HepG2 (cell line): Measurements from ENCODE around the gene SIK3. TPM values are rescaled to one million over a fixed set of nuclear protein-coding genes. Genes with fewer than 3 reads are reported as not detected.

Experiments
- AHR ChIP-seq: IDR thresholded peaks from 2 replicates; pipeline ENCODE4 v1.6.1; 2018; ENCODE audit warnings: missing genetic modification reagents, missing compliant biosample characterization
- AKNA ChIP-seq: sonication (generic); formaldehyde crosslinking; IDR thresholded peaks from 2 replicates; pipeline ENCODE4 v1.4.0; 2020; ENCODE audit warnings: missing genetic modification reagents, borderline replicate concordance
- FOXA1 ChIP-seq, 2 experiments: fragments of 450-650 bp in 1 of 2; sonication (generic) in 1 of 2; formaldehyde crosslinking in 1 of 2; IDR thresholded peaks; 2 replicates each; pipeline versions ENCODE4 v1.4.0 to v1.6.1; 2016 to 2020; ENCODE audit warnings: missing genetic modification reagents in 1 of 2
- FOXO4 ChIP-seq: sonication (generic); formaldehyde crosslinking; conservative IDR thresholded peaks from 2 replicates; pipeline ENCODE4 v1.8.1; 2023; ENCODE audit warnings: missing genetic modification reagents
- MEIS2 ChIP-seq: sonication (generic); formaldehyde crosslinking; IDR thresholded peaks from 2 replicates; pipeline ENCODE4 v1.9.0; 2021; ENCODE audit warnings: mild to moderate bottlenecking, missing genetic modification reagents
- MYNN ChIP-seq: sonication (generic); formaldehyde crosslinking; IDR thresholded peaks from 2 replicates; pipeline ENCODE4 v1.4.0; 2020; ENCODE audit warnings: mild to moderate bottlenecking, low read depth, missing genetic modification reagents
- NFAT5 ChIP-seq: sonication (generic); formaldehyde crosslinking; IDR thresholded peaks from 2 replicates; pipeline ENCODE4 v1.4.0; 2020; ENCODE audit warnings: missing genetic modification reagents
- TOPORS ChIP-seq: sonication (generic); formaldehyde crosslinking; IDR thresholded peaks from 2 replicates; pipeline ENCODE4 v1.8.0; 2023; ENCODE audit warnings: mild to moderate bottlenecking, missing genetic modification reagents
- XRCC5 ChIP-seq: fragments of 200-400 bp; formaldehyde crosslinking; optimal IDR thresholded peaks from 2 replicates; pipeline ENCODE3; 2017; ENCODE audit warnings: mild to moderate bottlenecking, low read length
- ZIK1 ChIP-seq: sonication (generic); formaldehyde crosslinking; IDR thresholded peaks from 2 replicates; pipeline ENCODE4 v1.5.0; 2020; ENCODE audit warnings: mild to moderate bottlenecking, low read depth, missing genetic modification reagents, borderline replicate concordance
- ZNF281 ChIP-seq: sonication (generic); formaldehyde crosslinking; IDR thresholded peaks from 2 replicates; pipeline ENCODE4 v1.4.0; 2020; ENCODE audit warnings: missing genetic modification reagents, borderline replicate concordance
- ZNF564 ChIP-seq: sonication (generic); formaldehyde crosslinking; IDR thresholded peaks from 2 replicates; pipeline ENCODE4 v1.8.1; 2023; ENCODE audit warnings: mild to moderate bottlenecking, missing genetic modification reagents
- ZNF773 ChIP-seq: sonication (generic); formaldehyde crosslinking; IDR thresholded peaks from 2 replicates; pipeline ENCODE4 v1.4.0; 2020; ENCODE audit warnings: missing genetic modification reagents, borderline replicate concordance
- ZNF775 ChIP-seq: sonication (generic); formaldehyde crosslinking; IDR thresholded peaks from 2 replicates; pipeline ENCODE4 v1.4.0; 2020; ENCODE audit warnings: missing genetic modification reagents, mild to moderate bottlenecking, moderate library complexity, borderline replicate concordance
- polyA plus RNA-seq, 8 experiments: library from polyadenylated mRNA; depleted of rRNA in 3 of 8; stranded (reverse) in 7 of 8; unstranded in 1 of 8; fragments of >200 nt; fragmentation: Illumina TruSeq in 4 of 8; extraction: Trizol in 4 of 8; gene quantifications; 2 replicates each; pipeline versions ENCODE4 v1.2.1 to v1.2.3, GENCODE V29; 2011 to 2016; ENCODE audit warnings: low read depth in 4 of 8, missing spikeins in 1 of 8, mixed read lengths in 1 of 8; ENCODE audit not compliant: insufficient read depth in 1 of 8
- total RNA-seq, 5 experiments: library from RNA; depleted of rRNA; stranded (reverse); fragments of >200 nt; fragmentation: Illumina TruSeq; extraction: Trizol; gene quantifications; 2 replicates each; pipeline ENCODE4 v1.2.3, GENCODE V29; 2016; ENCODE audit warnings: low read depth in 1 of 5

SIK3 gene
- total and polyA plus RNA-seq, 2 of the 13 experiments (the other 11 are each of a cell fraction or from before 2014, with no cell fraction given), result 5.7 to 9.8 TPM

GRCh38 chr11:116829525-116830183, 268.6 kb downstream of the SIK3 start, which contains the start of gene APOC3 (continued):
- 0 out of 2 replicates have a peak, but pooled peaks have one; percentile 73 for TF ChIP-seq FOXO4 (CRISPR knock-in tag)
- TF ChIP-seq ZNF775 (CRISPR knock-in tag), result 0 out of 2 replicates have a peak, but pooled peaks have one; percentile 58
- TF ChIP-seq MEIS2 (CRISPR knock-in tag), result peak; percentile 56; the same call in 1 of the 2 replicates
- TF ChIP-seq MYNN, result no peak
- peak; percentile 27; the same call in 1 of the 2 replicates for TF ChIP-seq TOPORS (CRISPR knock-in tag)
- TF ChIP-seq FOXA1 (IDR thresholded peaks at IDR 0.05), result no peak
- TF ChIP-seq FOXA1 (CRISPR knock-in tag; IDR thresholded peaks at IDR 0.05), result no peak
- no peak for TF ChIP-seq AKNA (CRISPR knock-in tag)
- TF ChIP-seq XRCC5, result peak; percentile 59
- TF ChIP-seq ZNF773 (CRISPR knock-in tag), result no peak
- no peak for TF ChIP-seq AHR (CRISPR knock-in tag)
- peak; percentile 77; the same call in 1 of the 2 replicates for TF ChIP-seq ZNF281 (CRISPR knock-in tag)
- TF ChIP-seq NFAT5 (CRISPR knock-in tag), result no peak
- TF ChIP-seq ZNF564 (CRISPR knock-in tag), result no peak
- TF ChIP-seq ZIK1 (CRISPR knock-in tag), result no peak
